DND-41 (cell line): ENCODE results near the gene PRKAR2B.

Experiments
- ATAC-seq: fragments of 200-7000 bp; cut with Tn5 transposase; 3 replicates; pipeline ENCODE4 v1.9.1; 2021; ENCODE audit warnings: low read depth; ENCODE audit not compliant: insufficient read depth
- DNase-seq: peaks from one replicate; pipeline ENCODE4 v3.0.0-alpha.2; 2020
- H2AFZ ChIP-seq: 2 replicates; pipeline ENCODE4 v1.6.0; 2012; ENCODE audit warnings: low read depth, low read length
- H3K27ac ChIP-seq: 2 replicates; pipeline ENCODE4 v1.5.1; 2012; ENCODE audit warnings: low read length, inconsistent platforms
- H3K27me3 ChIP-seq: fragments of 200-600 bp; sonication (generic); 2 replicates; pipeline ENCODE4 v1.6.0; 2012; ENCODE audit warnings: low read length, mild to moderate bottlenecking, inconsistent platforms; ENCODE audit not compliant: insufficient read depth, poor library complexity
- H3K36me3 ChIP-seq: 2 replicates; pipeline ENCODE4 v1.5.1; 2012; ENCODE audit warnings: low read length, inconsistent platforms; ENCODE audit not compliant: insufficient read depth
- H3K4me1 ChIP-seq: 2 replicates; pipeline ENCODE4 v1.5.1; 2012; ENCODE audit warnings: mild to moderate bottlenecking, low read length; ENCODE audit not compliant: insufficient read depth
- H3K4me2 ChIP-seq: 2 replicates; pipeline ENCODE4 v1.6.0; 2012; ENCODE audit warnings: mild to moderate bottlenecking, moderate library complexity, low read length, inconsistent platforms; ENCODE audit not compliant: insufficient read depth
- H3K4me3 ChIP-seq, 2 experiments: fragments of 200-600 bp in 1 of 2; shearing (Covaris generic) in 1 of 2; 2 replicates each; pipeline ENCODE4 v1.5.1; 2012 to 2016; ENCODE audit warnings: inconsistent platforms in 2 of 2, low read length in 2 of 2, mild to moderate bottlenecking in 2 of 2, low read depth in 1 of 2, moderate library complexity in 1 of 2
- H3K79me2 ChIP-seq: 2 replicates; pipeline ENCODE4 v1.6.0; 2012; ENCODE audit warnings: low read length, inconsistent platforms; ENCODE audit not compliant: insufficient read depth
- H3K9ac ChIP-seq: 2 replicates; pipeline ENCODE4 v1.6.0; 2012; ENCODE audit warnings: low read depth, mild to moderate bottlenecking, inconsistent platforms, low read length, moderate library complexity
- H3K9me3 ChIP-seq: 2 replicates; pipeline ENCODE4 v1.5.1; 2012; ENCODE audit warnings: low read length, moderate library complexity, mild to moderate bottlenecking, inconsistent platforms; ENCODE audit not compliant: insufficient read depth, severe bottlenecking
- H4K20me1 ChIP-seq: 2 replicates; pipeline ENCODE4 v1.6.0; 2012; ENCODE audit warnings: low read length; ENCODE audit not compliant: insufficient read depth
- CTCF ChIP-seq: IDR thresholded peaks from 2 replicates; pipeline ENCODE4 v1.5.1; 2012; ENCODE audit warnings: borderline replicate concordance, low read length, moderate library complexity, mild to moderate bottlenecking; ENCODE audit not compliant: poor library complexity, severe bottlenecking; ENCODE audit errors: extremely low read depth
- EZH2 ChIP-seq: IDR thresholded peaks from 3 replicates; pipeline ENCODE4 v1.6.1; 2012; ENCODE audit warnings: borderline replicate concordance, low read depth, mild to moderate bottlenecking, moderate library complexity, low read length, inconsistent platforms; ENCODE audit not compliant: severe bottlenecking

The PRKAR2B gene

GRCh38 chr7:107032050-107032449 is 12.5 kb upstream of the PRKAR2B start:
- no peak for DNase-seq

GRCh38 chr7:107032720-107033438 is 11.6 kb upstream of the PRKAR2B start:
- Histone ChIP-seq H3K27ac (no peak overlapping the region), H3K4me1 (no peaks in the 10 kb centered on the region), H3K27me3 (no peaks in the 10 kb centered on the region), H3K36me3 (no peaks in the 10 kb centered on the region), H4K20me1 (no peaks in the 10 kb centered on the region), H3K9me3 (no peaks in the 10 kb centered on the region), H3K9ac (no peak overlapping the region), H3K79me2 (no peaks in the 10 kb centered on the region), H2AFZ (no peak overlapping the region), H3K4me2 (no peak overlapping the region), H3K4me3 (no peak overlapping the region)
- TF ChIP-seq EZH2 (no peak), CTCF (no peak)
- ATAC-seq: no peak
- DNase-seq: no peak

More at GRCh38 chr7:107032050-107032449, 12.5 kb upstream of the PRKAR2B start:
- H3K4me3 ChIP-seq: no peak overlapping the region
- no peaks in the 10 kb centered on the region for H3K36me3 ChIP-seq
- H3K4me2 ChIP-seq: no peak overlapping the region
- no peak for ATAC-seq
- H3K9me3 ChIP-seq: no peaks in the 10 kb centered on the region
- no peaks in the 10 kb centered on the region for H3K79me2 ChIP-seq
- no peak overlapping the region for H2AFZ ChIP-seq
- H3K4me1 ChIP-seq: no peaks in the 10 kb centered on the region
- H4K20me1 ChIP-seq: no peaks in the 10 kb centered on the region
- no peak for TF ChIP-seq EZH2
- TF ChIP-seq CTCF: no peak
- no peak overlapping the region for H3K9ac ChIP-seq
- H3K27ac ChIP-seq: no peak overlapping the region
- H3K27me3 ChIP-seq: no peaks in the 10 kb centered on the region

- H3K36me3 ChIP-seq: no peaks in the 10 kb centered on the region
- no peak overlapping the region for H2AFZ ChIP-seq
- no peak overlapping the region for H3K4me3 ChIP-seq
- no peak overlapping the region for H3K9ac ChIP-seq
- H3K4me2 ChIP-seq: no peak overlapping the region
- H3K79me2 ChIP-seq: no peaks in the 10 kb centered on the region
- no peaks in the 10 kb centered on the region for H3K9me3 ChIP-seq
- no peaks in the 10 kb centered on the region for H3K27me3 ChIP-seq
- DNase-seq: no peak
- H4K20me1 ChIP-seq: no peaks in the 10 kb centered on the region
- H3K27ac ChIP-seq: no peak overlapping the region
- TF ChIP-seq EZH2: no peak
- TF ChIP-seq CTCF: no peak
- no peaks in the 10 kb centered on the region for H3K4me1 ChIP-seq
- no peak for ATAC-seq
Observed at GRCh38 chr7:107034553-107034952, 10.0 kb upstream of the PRKAR2B start.

GRCh38 chr7:107035446-107035845 is 9.1 kb upstream of the PRKAR2B start:
- H2AFZ ChIP-seq: no peak overlapping the region
- no peaks in the 10 kb centered on the region for H4K20me1 ChIP-seq
- H3K4me3 ChIP-seq: no peak overlapping the region
- H3K9ac ChIP-seq: no peak overlapping the region
- H3K27ac ChIP-seq: no peak overlapping the region
- no peaks in the 10 kb centered on the region for H3K9me3 ChIP-seq
- DNase-seq (no peak), ATAC-seq (no peak)
- no peaks in the 10 kb centered on the region for H3K27me3 ChIP-seq
- H3K4me2 ChIP-seq: no peak overlapping the region
- H3K4me1 ChIP-seq: no peaks in the 10 kb centered on the region
- no peaks in the 10 kb centered on the region for H3K36me3 ChIP-seq
- no peaks in the 10 kb centered on the region for H3K79me2 ChIP-seq
- TF ChIP-seq EZH2: no peak
- TF ChIP-seq CTCF: no peak
